Stimulated activated CD4-positive, alpha-beta T cell treated with anti-CD3 and anti-CD28 coated beads, Interleukin-4, amount 100 ng/mL, for 24 hours (primary cell): ENCODE measurements around the gene NPC1.
A peak's percentile ranks its signal among the peaks of the same experiment; 100 is the strongest.
"Not testable (repeated sequence)": the region's sequence is repeated elsewhere in the genome, so short reads cannot be mapped to it uniquely, and the experiment has no call there.

Experiments
- DNase-seq: peaks from one replicate; pipeline ENCODE4 v3.0.0-alpha.2; 2020

Gene NPC1

GRCh38 chr18:23608211-23608610, 21.9 kb upstream of the NPC1 start:
- no peak for DNase-seq

- no peak for DNase-seq
These were observed 19.6 kb upstream of the NPC1 start for GRCh38 chr18:23605941-23606340.

GRCh38 chr18:23599809-23600208, 13.5 kb upstream of the NPC1 start:
- no peak for DNase-seq

GRCh38 chr18:23596183-23596582, 9.9 kb upstream of the NPC1 start:
- no peak for DNase-seq

GRCh38 chr18:23595591-23595990, 9.3 kb upstream of the NPC1 start:
- no peak for DNase-seq

- no peak for DNase-seq
These were observed 7.4 kb upstream of the NPC1 start for GRCh38 chr18:23593720-23594119.

GRCh38 chr18:23592911-23593310, 6.6 kb upstream of the NPC1 start:
- no peak for DNase-seq

- DNase-seq, result no peak
These were observed 4.7 kb upstream of the NPC1 start for GRCh38 chr18:23591011-23591410.

- DNase-seq, result no peak
These were observed 2.7 kb upstream of the NPC1 start for GRCh38 chr18:23588836-23589560.

- no peak for DNase-seq
These were observed 925 bp upstream of the NPC1 start for GRCh38 chr18:23587220-23587642.

- no peak for DNase-seq
These were observed 433 bp downstream of the NPC1 start for GRCh38 chr18:23585897-23586248.

GRCh38 chr18:23585007-23585871, 1.1 kb downstream of the NPC1 start:
- DNase-seq, result peak; percentile 17

GRCh38 chr18:23584019-23584983, 2.0 kb downstream of the NPC1 start:
- no peak for DNase-seq

- no peak for DNase-seq
These were observed 3.0 kb downstream of the NPC1 start for GRCh38 chr18:23583071-23583865.

GRCh38 chr18:23580677-23581367, 5.5 kb downstream of the NPC1 start:
- DNase-seq, result no peak

- DNase-seq, result no peak
These were observed 7.2 kb downstream of the NPC1 start for GRCh38 chr18:23578891-23579653.

GRCh38 chr18:23578067-23578701, 8.1 kb downstream of the NPC1 start:
- no peak for DNase-seq

- DNase-seq, result not testable (repeated sequence)
These were observed 8.8 kb downstream of the NPC1 start for GRCh38 chr18:23577521-23577920.

GRCh38 chr18:23575309-23575651, 11.0 kb downstream of the NPC1 start:
- DNase-seq, result no peak

GRCh38 chr18:23574611-23575308, 11.5 kb downstream of the NPC1 start:
- no peak for DNase-seq
